Eye (tissue), 1 donor: ENCODE measurements around the gene HNRNPA3.
"Not testable (repeated sequence)": the region's sequence is repeated elsewhere in the genome, so short reads cannot be mapped to it uniquely, and the experiment has no call there.

Experiments
- DNase-seq: peaks from one replicate; pipeline ENCODE4 v3.0.0-alpha.2; 2015

HNRNPA3 gene

GRCh38 chr2:177234267-177234666 lies 21.7 kb downstream of the HNRNPA3 start:
- no peak for DNase-seq

DNA sequence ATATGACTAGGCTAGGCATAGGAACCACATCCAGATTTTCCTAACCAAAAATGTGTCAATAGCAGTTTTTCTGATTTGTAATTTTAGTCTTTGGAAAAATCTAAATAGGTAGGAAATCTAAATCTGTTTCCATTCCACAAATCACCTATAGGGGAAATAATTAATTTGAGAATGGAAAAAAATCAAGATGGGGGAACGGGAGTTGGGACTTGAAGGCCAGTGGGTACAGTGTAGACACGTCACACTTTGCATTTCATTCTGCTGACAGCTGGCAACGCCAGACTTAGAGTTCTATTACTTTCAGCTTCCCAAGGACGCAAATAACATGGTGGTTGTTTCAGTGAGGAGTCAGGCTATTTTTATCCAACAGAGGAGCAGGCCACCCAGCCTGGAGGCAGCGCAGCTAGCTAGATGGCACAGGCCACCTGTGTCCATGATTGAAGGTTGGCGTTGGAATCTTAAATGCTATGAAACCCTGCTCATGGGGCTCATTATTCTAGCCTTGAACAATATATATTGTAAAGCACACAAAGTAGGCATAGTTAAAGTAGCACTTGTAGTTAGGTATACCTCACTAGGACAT lies 23.4 kb downstream of the HNRNPA3 start:
- DNase-seq, result no peak

DNA sequence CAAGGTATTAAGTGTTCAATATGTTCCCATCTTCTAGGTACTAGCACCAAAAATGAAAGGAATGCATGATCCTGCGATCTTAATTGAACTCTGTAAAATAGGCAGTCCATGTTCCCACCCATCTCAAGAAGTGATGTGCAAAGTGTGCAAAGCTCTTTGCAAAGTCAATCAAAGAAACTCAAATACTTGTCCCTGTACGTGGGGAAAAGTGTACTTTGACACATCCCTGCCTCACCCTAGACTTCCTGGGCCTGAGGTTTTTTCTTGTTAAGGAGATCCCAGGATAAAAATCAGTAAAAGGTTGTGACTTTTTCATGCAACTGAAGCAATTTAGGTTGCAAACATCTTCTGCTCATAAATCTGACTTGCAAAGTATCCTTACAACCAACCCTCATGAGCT lies 25.3 kb downstream of the HNRNPA3 start:
- DNase-seq, result no peak

DNA sequence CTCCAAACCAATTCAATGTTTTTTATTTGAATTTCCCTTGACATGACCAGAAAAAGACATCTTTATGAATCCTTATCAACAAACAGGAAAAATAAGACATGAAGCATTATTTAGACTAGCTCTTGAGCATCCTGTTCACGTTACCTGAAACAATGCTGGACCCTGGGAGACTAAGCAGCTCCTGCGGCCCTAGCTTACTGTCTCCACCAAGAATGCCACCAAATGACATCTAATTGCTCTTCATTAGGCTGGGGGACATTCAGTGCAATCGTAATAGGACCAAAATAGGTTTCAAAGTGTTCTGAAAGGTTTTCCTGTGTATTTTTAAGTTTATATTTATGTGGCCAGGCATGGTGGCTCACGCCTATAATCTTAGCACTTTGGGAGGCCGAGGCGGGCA lies 26.5 kb downstream of the HNRNPA3 start:
- no peak for DNase-seq

- DNase-seq, result no peak
Observed at GRCh38 chr2:177239932-177240630, 27.5 kb downstream of the HNRNPA3 start.

DNA sequence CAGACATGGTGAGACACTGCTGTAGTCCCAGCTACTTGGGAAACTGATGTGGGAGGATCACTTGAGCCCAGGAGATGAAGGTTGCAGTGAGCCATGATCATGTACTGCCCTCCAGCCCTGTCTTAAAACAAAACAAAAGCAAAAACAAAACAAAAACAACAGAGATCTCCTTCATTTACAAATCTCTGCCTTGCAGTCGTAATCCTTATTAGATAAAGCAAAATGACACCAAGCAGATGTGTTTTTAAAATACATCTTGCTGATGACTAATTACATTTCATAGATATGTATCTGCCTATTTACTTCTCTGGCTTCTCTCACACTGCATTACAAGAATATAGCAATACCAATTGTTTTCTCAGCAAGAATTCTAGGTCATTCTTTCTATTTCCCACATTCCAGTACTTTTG lies 29.1 kb downstream of the HNRNPA3 start:
- DNase-seq, result no peak

DNA sequence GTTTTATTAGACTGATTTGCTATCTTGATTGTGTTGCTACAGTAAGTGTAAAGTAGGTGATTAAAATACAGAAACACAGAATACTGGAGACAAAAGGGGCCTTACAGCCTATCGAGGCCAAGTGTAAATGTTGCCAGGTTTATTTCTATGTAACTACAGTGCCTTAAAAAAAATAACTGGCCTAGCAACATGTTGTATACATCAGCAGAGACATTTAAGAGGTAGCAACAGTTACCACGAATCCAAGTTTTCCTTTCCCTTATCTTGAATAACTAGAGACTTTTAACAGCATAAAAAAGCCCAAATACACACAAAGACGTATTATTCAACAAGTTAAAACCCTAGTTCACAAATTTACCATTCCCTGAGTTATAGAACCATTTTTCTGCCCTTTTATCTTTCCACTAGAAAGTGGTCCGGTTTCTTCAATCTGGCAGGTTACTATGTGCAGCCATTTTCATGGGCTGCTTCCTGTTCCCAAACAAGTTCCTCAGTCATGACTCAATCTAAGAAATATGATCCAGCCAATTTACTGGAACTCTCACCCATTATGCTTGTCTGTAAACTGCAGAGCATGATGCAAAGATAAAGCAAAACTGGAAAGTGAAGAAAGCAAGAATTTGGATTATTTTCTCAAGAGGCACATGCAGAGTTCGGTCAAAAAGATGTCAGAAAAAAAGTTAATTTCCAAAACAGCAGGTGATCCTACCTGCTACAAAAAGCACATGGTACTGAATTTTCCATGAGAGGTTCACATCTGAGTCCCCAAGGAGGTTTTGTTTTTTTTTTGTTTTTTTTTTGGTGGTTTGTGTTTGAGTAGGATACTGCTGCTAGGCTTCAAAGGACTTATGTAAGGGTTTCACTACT lies 29.8 kb downstream of the HNRNPA3 start:
- DNase-seq, result peak; percentile 73

- no peak for DNase-seq
Observed at GRCh38 chr2:177243073-177243472, 30.5 kb downstream of the HNRNPA3 start.

DNA sequence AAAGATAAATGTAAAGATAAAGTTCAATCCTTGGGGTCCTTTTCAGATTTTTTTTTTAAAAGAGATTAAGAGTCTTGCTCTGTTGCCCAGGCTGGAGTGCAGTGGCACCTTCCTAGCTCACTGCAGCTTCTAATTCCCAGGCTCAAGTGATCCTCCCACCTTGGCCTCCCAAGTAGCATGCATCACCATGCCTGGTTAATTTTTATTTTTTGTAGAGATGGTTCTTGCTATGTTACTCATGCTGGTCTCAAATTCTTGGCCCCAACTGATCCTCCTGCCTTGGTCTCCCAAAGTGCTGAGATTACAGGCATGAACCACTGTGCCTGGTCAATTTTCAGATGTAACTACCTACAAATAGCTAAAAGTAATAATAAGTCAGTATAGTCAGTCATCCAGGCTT lies 30.9 kb downstream of the HNRNPA3 start:
- DNase-seq, result no peak

DNA sequence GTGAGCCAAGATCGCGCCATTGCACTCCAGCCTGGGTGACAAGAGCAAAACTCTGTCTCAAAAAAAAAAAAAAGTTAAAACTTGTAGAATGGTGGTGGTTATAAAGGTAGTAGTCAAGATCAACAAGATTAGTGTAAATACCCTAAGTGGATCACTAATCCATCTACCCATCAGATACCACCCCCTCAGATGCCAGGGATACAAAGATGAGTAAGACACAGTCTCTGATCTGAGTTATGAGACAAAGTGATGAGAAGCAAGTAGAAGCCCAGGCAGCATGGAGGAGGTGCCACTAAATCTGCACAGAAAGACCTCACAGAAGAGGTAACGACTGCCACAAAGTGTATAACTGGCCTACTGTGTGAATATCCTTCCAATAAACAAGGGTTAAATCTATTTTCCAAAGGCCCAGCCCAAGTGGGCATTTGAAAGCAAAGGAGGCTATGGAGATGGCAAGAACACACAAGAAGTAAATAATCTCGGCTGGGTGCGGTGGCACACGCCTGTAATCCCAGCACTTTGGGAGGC lies 31.7 kb downstream of the HNRNPA3 start:
- no peak for DNase-seq

DNA sequence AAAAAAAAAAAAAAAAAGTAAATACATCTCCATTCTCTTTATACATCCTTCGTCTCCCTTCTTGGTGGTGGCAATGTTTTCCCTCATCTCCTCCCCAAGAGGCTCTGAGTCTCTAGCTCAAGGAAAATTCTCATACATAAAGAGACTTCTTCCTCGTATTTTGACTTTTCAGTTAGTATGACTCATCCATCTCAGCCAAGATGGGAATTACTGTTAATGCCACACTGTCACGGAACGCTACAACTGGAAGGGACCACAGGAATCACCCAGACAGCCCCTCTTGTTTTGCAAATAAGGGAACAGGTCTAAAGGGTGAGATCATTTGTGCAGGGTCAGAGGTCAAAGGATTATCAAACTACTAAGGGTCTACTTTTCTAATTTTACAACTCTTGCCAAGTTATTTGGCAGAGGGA lies 32.4 kb downstream of the HNRNPA3 start:
- no peak for DNase-seq

DNA sequence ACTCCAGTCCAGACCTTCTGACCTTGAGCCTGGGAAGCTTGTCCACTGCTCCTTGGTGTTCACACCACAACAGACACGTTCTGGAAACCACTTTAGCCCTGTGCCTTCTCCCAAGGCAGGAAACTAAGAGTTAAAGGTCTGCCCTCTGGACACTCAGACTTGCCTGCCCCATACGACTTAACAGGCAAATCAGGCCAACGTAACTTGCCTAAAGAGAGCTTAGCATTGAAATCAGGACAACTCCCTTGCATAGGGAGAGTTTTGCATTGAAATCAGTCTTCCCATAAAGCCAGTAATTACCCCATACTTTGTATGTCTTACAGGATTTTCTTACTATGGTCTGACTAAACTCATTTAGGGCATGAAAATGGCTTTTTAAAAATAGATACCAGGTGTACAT lies 33.4 kb downstream of the HNRNPA3 start:
- DNase-seq, result no peak

- DNase-seq, result not testable (repeated sequence)
Observed at GRCh38 chr2:177246523-177247030, 34.0 kb downstream of the HNRNPA3 start.

DNA sequence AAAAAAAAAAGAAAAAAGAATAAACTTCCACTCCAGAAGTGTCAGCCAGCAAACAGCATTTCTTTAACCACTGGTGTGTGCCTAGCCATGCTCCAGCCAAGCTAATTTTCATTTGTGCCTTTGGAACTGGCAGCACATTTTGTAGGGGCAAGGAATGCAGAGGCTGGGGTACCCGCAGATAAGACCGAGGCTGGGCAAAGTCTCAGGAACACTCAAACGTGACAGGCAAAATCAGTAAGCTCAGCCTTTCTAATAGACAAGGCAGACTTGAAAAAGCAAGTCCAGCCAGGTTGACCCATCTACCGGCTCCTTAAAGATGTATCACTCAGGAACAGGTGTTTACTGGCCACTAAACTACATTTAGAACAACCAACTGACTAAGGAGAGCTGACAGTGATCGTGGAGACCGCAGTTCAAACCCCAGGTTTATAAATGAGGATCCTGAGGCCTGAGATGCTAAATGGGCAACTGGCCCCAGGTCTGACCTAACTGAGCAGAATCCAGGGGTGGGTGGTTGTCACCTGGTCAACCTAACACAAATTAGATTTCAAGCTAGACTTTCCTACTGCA lies 35.2 kb downstream of the HNRNPA3 start:
- no peak for DNase-seq

DNA sequence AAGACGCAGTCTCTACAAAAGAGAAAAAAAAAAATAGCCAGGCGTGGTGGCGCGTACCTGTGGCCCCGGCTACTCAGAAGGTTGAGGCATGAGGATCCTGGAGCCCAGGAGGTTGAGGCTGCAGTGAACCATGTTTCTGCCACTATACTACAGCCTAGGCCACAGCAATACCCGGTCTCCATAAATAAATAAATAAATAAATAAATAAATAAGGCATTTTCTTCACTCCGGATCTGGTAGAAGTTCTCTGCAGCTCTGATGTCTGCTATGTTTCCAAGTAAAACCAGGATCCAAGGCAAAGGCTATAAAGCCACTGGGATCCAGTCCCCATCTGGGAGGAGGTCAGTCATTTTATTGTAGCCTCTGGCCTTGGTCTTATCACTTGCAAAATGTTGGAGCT lies 36.4 kb downstream of the HNRNPA3 start:
- DNase-seq, result no peak

DNA sequence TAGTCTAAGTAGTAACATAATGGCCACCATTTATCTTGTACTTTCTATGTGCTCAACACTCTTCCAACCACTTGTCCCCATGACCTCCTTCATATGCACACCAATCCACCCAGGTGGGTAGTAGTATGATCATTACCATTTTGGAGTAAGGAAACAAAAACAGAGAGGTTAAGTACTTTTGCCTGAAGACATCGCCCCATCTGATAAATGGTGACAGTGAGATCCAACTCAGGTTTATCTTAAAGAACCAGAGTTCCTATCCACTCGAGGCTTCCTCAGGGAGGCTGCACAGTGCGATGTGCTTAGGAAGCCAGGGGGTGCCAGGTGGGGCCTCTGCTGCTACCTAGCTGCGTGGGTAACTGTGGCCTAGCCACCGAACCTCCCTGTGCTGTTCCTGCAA lies 37.9 kb downstream of the HNRNPA3 start:
- no peak for DNase-seq

DNA sequence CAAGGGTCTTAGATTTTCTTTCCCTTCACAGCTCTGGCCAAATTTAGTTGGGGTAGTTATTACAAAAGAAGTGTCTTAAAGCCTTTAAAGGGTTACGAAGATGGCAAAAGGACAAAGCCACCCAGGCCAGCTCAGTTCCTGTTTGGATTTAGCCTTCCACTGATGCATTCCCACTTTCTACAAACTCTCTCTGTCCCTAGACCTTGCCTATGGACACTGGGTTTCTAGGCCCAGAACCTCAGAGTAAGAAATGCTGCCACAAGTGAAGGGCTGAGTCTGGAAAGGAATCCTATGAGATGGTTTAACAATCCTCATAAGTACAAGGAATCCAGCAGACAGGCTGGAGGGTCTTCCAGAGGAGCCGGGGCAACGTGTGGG lies 38.6 kb downstream of the HNRNPA3 start:
- no peak for DNase-seq

GRCh38 chr2:177252808-177253531 lies 40.4 kb downstream of the HNRNPA3 start:
- no peak for DNase-seq

- no peak for DNase-seq
Observed at GRCh38 chr2:177253704-177254103, 41.1 kb downstream of the HNRNPA3 start.

DNA sequence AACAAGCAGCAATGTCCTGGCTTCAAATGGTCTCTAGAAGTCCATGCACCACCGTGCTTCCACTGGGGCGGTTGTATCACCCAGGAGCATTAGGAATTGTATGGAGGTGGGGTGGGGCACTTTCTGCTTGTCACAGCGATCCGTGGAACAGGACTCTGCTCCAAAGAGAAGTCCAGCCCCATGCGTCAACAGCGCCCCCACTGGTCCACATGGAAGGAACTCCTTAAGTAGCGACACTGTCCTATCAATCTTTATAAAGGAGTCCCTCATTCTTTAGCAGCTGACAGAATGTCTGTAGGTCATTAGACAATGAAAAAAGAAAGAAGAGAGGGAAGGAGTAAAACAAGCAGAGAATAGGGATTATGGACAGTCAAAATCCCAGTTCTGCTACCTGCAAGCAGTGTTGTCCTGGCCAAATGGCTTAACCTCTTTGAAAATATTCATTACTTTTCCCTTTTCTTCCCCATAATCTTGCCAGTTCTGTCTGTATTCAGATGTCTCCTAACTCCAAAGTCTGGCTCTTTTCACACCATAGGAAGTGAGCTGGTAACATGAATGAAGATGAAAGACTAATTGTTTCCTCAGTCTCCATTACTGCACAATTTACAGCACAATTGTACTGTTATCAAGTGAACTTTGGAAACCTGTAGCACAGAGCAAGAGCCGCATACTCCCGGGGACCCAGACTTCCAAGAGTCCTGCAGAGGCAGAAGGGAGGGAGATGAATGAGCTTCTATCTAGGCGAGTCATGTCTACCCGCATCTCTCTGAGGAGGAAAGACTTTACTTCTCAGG lies 42.0 kb downstream of the HNRNPA3 start:
- DNase-seq, result no peak

GRCh38 chr2:177255227-177255601 lies 42.6 kb downstream of the HNRNPA3 start:
- DNase-seq, result no peak

- DNase-seq, result no peak
Observed at GRCh38 chr2:177256026-177256425, 43.4 kb downstream of the HNRNPA3 start.
